Stimulated activated CD8-positive, alpha-beta memory T cell treated with anti-CD3 and anti-CD28 coated beads, Interleukin-15, amount 100 ng/mL, for 1 hour (primary cell): ENCODE data around the gene CD34.

Experiments used
- DNase-seq: peaks from one replicate; pipeline ENCODE4 v3.0.0-alpha.2; 2020; ENCODE audit warnings: low read depth

Gene CD34

GRCh38 chr1:207853372-207853757 is 57.6 kb downstream of the CD34 start:
- no peak for DNase-seq

GRCh38 chr1:207852576-207853371 is 58.2 kb downstream of the CD34 start:
- no peak for DNase-seq

DNA sequence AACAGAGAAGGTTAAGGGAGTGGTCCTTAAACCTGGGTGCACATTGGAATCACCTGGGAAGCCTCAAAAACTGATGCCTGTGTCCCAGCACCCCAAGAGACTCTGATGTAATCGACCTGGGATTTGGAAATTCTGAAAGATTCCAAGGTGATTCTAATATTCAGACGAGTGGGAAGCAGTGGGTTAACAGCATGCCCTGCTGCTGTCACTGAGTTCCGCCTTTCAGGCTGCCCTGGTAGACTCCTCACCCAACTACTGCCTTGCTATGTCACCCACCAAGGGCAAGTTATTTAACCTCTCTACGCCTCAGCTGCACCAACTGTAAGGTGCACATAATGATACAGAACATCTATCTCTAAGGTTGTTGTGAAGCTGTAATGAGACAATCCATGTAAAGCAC is 59.2 kb downstream of the CD34 start:
- DNase-seq: no peak

GRCh38 chr1:207850621-207851407 is 60.1 kb downstream of the CD34 start:
- no peak for DNase-seq

- no peak for DNase-seq
These were observed 61.3 kb downstream of the CD34 start for GRCh38 chr1:207849646-207850045.

GRCh38 chr1:207849016-207849415 is 61.9 kb downstream of the CD34 start:
- no peak for DNase-seq

- DNase-seq: no peak
These were observed 62.7 kb downstream of the CD34 start for GRCh38 chr1:207848234-207848633.

GRCh38 chr1:207847116-207847515 is 63.8 kb downstream of the CD34 start:
- DNase-seq: no peak

GRCh38 chr1:207845109-207845508 is 65.8 kb downstream of the CD34 start:
- DNase-seq: no peak

DNA sequence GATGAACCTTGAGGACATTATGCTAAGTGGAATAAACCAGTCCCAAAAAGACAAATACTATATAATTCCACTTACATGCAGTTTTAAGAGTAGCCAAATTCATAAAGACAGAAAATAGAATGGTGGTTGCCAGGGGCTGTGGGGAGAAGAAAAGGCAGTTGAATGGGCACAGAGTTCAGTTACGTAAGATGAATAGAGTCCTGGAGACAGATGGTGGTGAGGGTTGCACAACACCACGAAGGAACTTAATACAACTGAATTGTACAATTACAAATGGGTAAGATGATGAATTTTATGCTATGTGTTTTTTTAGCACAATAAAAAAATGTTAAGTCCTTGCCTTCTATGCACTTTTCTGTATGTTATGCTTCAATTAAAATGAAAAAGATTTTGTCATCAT is 66.6 kb downstream of the CD34 start:
- DNase-seq: no peak

DNA sequence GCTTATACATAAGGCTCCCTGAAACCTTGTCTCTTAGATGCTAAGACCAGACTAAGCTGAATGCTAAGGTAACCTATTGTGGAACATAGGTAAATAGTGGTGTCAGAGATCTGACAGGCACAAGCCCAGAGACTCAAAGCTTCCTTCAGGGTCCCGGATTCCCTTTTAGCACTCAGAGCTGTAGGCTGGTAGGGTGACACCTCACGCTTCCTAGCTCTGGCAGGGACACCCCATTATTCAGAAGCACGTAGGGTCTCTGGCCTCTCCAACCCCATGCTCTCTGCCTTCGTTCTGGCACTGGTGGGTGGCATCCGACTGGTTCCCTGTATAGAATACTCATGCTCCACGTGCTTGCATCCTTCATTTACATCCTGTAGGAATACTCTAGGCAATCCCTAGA is 68.4 kb downstream of the CD34 start:
- no peak for DNase-seq

DNA sequence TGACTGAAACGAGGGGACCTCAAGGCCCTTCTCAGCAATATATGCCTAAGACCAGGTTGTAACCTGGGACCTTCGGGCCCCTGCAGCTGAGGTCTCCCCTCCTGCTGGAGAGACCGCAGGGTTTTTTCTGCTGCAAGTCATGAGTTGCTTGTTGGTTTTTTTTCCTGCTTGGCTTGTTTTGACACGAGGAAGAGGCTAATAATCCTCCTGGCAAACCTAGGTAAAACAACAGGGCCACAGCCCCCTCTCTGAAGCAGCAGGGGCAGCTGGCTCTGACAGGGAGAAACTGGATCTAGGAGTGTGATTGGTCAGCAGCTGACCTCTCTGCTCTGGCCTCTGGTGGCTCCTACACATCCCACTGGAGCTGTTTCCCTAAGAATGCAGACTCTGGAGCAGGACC is 69.0 kb downstream of the CD34 start:
- no peak for DNase-seq

DNA sequence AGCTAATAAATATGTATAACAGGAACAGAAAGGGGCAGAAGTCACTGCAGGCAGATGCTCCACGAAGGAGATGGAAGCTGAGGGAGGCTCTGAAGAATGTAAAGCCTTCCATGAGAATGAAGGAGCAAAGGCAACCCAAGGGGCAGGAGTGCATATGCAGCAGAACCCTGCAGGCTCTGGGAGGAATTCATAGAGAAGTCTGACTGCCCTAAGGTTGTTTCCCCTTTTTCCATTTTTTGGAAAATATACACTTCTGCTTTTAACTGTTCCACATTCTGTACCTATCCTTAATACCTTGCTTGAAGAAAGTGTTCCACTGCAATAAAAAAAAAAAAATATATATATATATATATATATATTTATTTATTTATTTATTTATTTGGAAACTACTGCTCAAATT is 69.6 kb downstream of the CD34 start:
- no peak for DNase-seq

GRCh38 chr1:207840380-207840779 is 70.5 kb downstream of the CD34 start:
- DNase-seq: no peak

GRCh38 chr1:207839083-207839413 is 71.9 kb downstream of the CD34 start:
- no peak for DNase-seq

DNA sequence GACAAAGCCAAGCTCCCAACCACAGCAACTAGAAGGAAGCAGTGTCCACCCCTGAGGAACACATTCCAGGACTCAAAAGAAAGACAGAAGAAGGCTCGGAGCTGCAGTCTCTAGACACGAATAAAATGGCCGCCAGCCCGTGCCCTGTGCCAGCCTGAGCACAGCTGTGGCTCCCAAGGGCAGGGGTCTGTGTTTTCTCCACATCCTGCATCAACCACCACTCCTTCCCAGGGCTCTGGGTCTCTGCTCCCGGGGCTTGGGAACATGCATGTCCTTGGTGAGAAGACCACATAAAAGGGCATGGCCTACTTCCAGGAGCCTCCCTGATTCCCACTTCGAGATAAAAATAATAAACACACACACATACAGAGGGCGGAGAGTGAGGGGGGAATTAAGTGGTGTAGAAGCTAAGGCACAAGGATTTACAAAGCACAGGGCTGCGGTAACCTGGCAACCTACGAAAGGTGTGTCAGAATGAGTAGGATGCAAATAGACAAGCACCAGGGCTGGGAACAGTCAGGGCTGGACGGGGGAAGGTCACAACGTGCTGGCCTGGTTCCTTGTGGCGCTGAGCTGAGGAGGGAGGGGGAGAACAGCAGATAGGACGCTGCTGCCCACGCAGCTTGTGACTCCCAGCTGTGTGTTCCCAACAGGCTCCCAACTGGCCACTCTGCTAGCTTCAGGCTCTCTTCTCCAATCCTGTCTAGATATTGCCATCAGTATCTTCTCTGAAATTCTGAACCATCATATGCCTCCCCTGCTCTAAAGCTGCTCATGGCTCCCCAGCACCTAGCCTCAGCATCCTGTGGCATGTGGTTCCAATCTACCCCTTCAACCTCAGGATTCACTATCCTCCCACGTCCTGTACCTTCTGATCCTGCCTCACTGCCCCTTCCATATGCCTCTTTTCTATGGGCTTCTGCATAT is 72.5 kb downstream of the CD34 start:
- DNase-seq: no peak

DNA sequence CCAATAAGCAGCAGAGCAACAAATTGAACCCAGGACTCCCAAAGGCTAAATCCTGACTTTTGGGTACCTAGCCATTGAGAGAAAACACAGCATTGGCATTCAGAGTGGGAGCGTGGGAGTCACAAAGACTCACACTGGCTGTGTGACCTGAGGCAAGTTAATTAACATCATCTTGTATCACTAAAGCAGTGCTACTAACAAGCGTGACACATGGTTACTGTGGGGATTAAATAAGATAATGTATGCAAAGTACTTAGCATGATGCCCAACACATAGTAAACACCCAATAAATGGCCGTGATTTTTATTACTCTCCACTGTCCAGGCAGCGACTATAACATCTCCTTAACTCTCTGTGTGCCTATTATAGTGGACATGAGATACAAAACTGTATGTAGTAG is 73.3 kb downstream of the CD34 start:
- DNase-seq: no peak

- DNase-seq: no peak
These were observed 74.2 kb downstream of the CD34 start for GRCh38 chr1:207836591-207837347.

- DNase-seq: no peak
These were observed 75.0 kb downstream of the CD34 start for GRCh38 chr1:207835958-207836357.

GRCh38 chr1:207833956-207834660 is 76.8 kb downstream of the CD34 start:
- DNase-seq: no peak

DNA sequence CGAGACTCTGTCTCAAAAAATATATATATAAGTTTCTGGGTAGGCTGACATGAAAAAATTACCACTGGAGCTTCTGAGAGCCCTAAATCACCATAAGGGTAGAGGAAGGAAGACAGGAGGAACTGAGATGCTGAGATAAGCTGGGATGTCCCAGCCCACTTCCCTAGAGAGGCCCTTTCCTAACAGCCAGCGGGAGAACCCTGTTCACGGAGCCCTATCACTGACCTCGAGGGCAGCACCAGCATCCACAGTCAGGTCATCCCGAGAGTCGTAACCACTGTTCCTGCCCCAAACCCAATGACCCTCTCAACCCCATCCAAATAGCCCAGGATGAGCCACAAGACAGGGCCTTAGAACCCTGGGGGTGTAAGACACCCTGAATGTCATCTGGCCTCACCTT is 77.5 kb downstream of the CD34 start:
- DNase-seq: no peak
